Measurements from ENCODE around the gene SELENON. TPM values are rescaled to one million over a fixed set of nuclear protein-coding genes. Genes with fewer than 3 reads are reported as not detected.

The SELENON gene
- total and polyA plus RNA-seq, 2 of the 13 experiments (the other 11 are each of a cell fraction or from before 2014, with no cell fraction given) = 3.8 to 8.0 TPM

GRCh38 chr1:25820247-25821111 lies 20.5 kb downstream of the SELENON start (continued):
- TF ChIP-seq ARID3A (IDR thresholded peaks at IDR 0.05; ENCODE audit: low read depth, low read length) = no peak
- no peak for TF ChIP-seq ATM (IDR thresholded peaks at IDR 0.05; ENCODE audit: borderline replicate concordance)
- TF ChIP-seq ZBTB42 (CRISPR knock-in tag; IDR thresholded peaks at IDR 0.05) = no peak
- TF ChIP-seq KLF9 (CRISPR knock-in tag; IDR thresholded peaks at IDR 0.05; ENCODE audit: low read depth) = no peak
- TF ChIP-seq, protein P1, sequence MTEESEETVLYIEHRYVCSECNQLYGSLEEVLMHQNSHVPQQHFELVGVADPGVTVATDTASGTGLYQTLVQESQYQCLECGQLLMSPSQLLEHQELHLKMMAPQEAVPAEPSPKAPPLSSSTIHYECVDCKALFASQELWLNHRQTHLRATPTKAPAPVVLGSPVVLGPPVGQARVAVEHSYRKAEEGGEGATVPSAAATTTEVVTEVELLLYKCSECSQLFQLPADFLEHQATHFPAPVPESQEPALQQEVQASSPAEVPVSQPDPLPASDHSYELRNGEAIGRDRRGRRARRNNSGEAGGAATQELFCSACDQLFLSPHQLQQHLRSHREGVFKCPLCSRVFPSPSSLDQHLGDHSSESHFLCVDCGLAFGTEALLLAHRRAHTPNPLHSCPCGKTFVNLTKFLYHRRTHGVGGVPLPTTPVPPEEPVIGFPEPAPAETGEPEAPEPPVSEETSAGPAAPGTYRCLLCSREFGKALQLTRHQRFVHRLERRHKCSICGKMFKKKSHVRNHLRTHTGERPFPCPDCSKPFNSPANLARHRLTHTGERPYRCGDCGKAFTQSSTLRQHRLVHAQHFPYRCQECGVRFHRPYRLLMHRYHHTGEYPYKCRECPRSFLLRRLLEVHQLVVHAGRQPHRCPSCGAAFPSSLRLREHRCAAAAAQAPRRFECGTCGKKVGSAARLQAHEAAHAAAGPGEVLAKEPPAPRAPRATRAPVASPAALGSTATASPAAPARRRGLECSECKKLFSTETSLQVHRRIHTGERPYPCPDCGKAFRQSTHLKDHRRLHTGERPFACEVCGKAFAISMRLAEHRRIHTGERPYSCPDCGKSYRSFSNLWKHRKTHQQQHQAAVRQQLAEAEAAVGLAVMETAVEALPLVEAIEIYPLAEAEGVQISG (CRISPR knock-in tag; IDR thresholded peaks at IDR 0.05) = no peak
- 0 out of 2 replicates have a peak, but pooled peaks have one; percentile 28 for TF ChIP-seq ZSCAN31 (CRISPR knock-in tag; IDR thresholded peaks at IDR 0.05; ENCODE audit: low read depth)
- TF ChIP-seq ZNF136 (CRISPR knock-in tag; IDR thresholded peaks at IDR 0.05; ENCODE audit: low read depth) = no peak
- TF ChIP-seq, protein P2, sequence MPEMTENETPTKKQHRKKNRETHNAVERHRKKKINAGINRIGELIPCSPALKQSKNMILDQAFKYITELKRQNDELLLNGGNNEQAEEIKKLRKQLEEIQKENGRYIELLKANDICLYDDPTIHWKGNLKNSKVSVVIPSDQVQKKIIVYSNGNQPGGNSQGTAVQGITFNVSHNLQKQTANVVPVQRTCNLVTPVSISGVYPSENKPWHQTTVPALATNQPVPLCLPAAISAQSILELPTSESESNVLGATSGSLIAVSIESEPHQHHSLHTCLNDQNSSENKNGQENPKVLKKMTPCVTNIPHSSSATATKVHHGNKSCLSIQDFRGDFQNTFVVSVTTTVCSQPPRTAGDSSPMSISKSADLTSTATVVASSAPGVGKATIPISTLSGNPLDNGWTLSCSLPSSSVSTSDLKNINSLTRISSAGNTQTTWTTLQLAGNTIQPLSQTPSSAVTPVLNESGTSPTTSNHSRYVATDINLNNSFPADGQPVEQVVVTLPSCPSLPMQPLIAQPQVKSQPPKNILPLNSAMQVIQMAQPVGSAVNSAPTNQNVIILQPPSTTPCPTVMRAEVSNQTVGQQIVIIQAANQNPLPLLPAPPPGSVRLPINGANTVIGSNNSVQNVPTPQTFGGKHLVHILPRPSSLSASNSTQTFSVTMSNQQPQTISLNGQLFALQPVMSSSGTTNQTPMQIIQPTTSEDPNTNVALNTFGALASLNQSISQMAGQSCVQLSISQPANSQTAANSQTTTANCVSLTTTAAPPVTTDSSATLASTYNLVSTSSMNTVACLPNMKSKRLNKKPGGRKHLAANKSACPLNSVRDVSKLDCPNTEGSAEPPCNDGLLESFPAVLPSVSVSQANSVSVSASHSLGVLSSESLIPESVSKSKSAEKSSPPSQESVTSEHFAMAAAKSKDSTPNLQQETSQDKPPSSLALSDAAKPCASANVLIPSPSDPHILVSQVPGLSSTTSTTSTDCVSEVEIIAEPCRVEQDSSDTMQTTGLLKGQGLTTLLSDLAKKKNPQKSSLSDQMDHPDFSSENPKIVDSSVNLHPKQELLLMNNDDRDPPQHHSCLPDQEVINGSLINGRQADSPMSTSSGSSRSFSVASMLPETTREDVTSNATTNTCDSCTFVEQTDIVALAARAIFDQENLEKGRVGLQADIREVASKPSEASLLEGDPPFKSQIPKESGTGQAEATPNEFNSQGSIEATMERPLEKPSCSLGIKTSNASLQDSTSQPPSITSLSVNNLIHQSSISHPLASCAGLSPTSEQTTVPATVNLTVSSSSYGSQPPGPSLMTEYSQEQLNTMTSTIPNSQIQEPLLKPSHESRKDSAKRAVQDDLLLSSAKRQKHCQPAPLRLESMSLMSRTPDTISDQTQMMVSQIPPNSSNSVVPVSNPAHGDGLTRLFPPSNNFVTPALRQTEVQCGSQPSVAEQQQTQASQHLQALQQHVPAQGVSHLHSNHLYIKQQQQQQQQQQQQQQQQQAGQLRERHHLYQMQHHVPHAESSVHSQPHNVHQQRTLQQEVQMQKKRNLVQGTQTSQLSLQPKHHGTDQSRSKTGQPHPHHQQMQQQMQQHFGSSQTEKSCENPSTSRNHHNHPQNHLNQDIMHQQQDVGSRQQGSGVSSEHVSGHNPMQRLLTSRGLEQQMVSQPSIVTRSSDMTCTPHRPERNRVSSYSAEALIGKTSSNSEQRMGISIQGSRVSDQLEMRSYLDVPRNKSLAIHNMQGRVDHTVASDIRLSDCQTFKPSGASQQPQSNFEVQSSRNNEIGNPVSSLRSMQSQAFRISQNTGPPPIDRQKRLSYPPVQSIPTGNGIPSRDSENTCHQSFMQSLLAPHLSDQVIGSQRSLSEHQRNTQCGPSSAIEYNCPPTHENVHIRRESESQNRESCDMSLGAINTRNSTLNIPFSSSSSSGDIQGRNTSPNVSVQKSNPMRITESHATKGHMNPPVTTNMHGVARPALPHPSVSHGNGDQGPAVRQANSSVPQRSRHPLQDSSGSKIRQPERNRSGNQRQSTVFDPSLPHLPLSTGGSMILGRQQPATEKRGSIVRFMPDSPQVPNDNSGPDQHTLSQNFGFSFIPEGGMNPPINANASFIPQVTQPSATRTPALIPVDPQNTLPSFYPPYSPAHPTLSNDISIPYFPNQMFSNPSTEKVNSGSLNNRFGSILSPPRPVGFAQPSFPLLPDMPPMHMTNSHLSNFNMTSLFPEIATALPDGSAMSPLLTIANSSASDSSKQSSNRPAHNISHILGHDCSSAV (CRISPR knock-in tag; IDR thresholded peaks at IDR 0.05; ENCODE audit: borderline replicate concordance) = no peak
- TF ChIP-seq FOSL1 (CRISPR knock-in tag; IDR thresholded peaks at IDR 0.05; ENCODE audit: borderline replicate concordance) = no peak
- TF ChIP-seq ZNF564 (CRISPR knock-in tag; IDR thresholded peaks at IDR 0.05) = 0 out of 2 replicates have a peak, but pooled peaks have one; percentile 61
- no peak for TF ChIP-seq ZNF839 (CRISPR knock-in tag; IDR thresholded peaks at IDR 0.05; ENCODE audit: borderline replicate concordance)
- no peak for TF ChIP-seq HDAC6 (IDR thresholded peaks at IDR 0.05; ENCODE audit: low read depth, low read length)
- TF ChIP-seq SRSF4 (IDR thresholded peaks at IDR 0.05; ENCODE audit: low read depth, low read length, poor library complexity, severe bottlenecking) = no peak
- no peak for TF ChIP-seq ZNF335 (CRISPR knock-in tag; IDR thresholded peaks at IDR 0.05)
- TF ChIP-seq ZNF660 (CRISPR knock-in tag; IDR thresholded peaks at IDR 0.05; ENCODE audit: borderline replicate concordance, low read depth) = no peak
- no peak for TF ChIP-seq MIXL1 (CRISPR knock-in tag; IDR thresholded peaks at IDR 0.05)
